ENCODE measurements around the gene C14orf180. TPM values are rescaled to one million over a fixed set of nuclear protein-coding genes. Genes with fewer than 3 reads are reported as not detected.

The C14orf180 gene
- total RNA-seq, 3 donors from 2014 or later (not counting 1 experiment from before 2014, with no cell fraction given) = not detected

GRCh38 chr14:104564744-104565679, 14.6 kb upstream of the C14orf180 start:
- Histone ChIP-seq H3K4me3 (ENCODE audit: low read length) (no peak overlapping the region), H3K36me3 (ENCODE audit: control insufficient read depth, insufficient read depth, low read length) (no peaks in the 10 kb centered on the region), H3K4me1 (ENCODE audit: control insufficient read depth, insufficient read depth, low read length) (peaks cover 6% of the 10 kb centered on the region), H3K27ac (ENCODE audit: low read length) (no peak overlapping the region), H3K9me3 (ENCODE audit: control insufficient read depth, insufficient read depth, low read length) (no peaks in the 10 kb centered on the region), H3K27me3 (ENCODE audit: control insufficient read depth, insufficient read depth, low read length) (peaks cover 2% of the 10 kb centered on the region)
- no peak for TF ChIP-seq CTCF (IDR thresholded peaks at IDR 0.05)
- H3K4me1 Mint-ChIP-seq = peaks cover 0 to 6% of the 10 kb centered on the region in 2 donors
- ATAC-seq = no peak
- H3K27ac Mint-ChIP-seq = no peak overlapping the region
- H3K9me3 Mint-ChIP-seq = no peaks in the 10 kb centered on the region
- WGBS (ENCODE audit: insufficient coverage) = 82% methylated on average over 30 of the region's 30 CpGs
- DNase-seq = no peak
- H3K36me3 Mint-ChIP-seq = no peaks in the 10 kb centered on the region
- peaks cover 0 to 6% of the 10 kb centered on the region in 2 donors for H3K27me3 Mint-ChIP-seq (ENCODE audit: low read depth in 2 of 2)
- H3K4me3 Mint-ChIP-seq = no peak overlapping the region
- intact Hi-C loops (cut with micrococcal nuclease) = loop anchor here (1.0 to 5.0 kb wide), 3 partner anchors 428 to 487 kb away; no protein-coding TSS in a partner anchor

GRCh38 chr14:104567141-104567956, 12.2 kb upstream of the C14orf180 start:
- ATAC-seq (no peak), DNase-seq (no peak)
- Mint-ChIP-seq H3K4me1 (peaks cover 0 to 6% of the 10 kb centered on the region in 2 donors), H3K27ac (no peak overlapping the region), H3K9me3 (no peaks in the 10 kb centered on the region), H3K4me3 (no peak overlapping the region), H3K27me3 (ENCODE audit: low read depth in 2 of 2) (peaks cover 0 to 6% of the 10 kb centered on the region in 2 donors), H3K36me3 (no peaks in the 10 kb centered on the region)
- no peaks in the 10 kb centered on the region for H3K36me3 ChIP-seq (ENCODE audit: control insufficient read depth, insufficient read depth, low read length)
- peaks cover 2% of the 10 kb centered on the region for H3K27me3 ChIP-seq (ENCODE audit: control insufficient read depth, insufficient read depth, low read length)
- peaks cover 6% of the 10 kb centered on the region for H3K4me1 ChIP-seq (ENCODE audit: control insufficient read depth, insufficient read depth, low read length)
- H3K4me3 ChIP-seq (ENCODE audit: low read length) = no peak overlapping the region
- H3K27ac ChIP-seq (ENCODE audit: low read length) = no peak overlapping the region
- H3K9me3 ChIP-seq (ENCODE audit: control insufficient read depth, insufficient read depth, low read length) = no peaks in the 10 kb centered on the region
- no peak for TF ChIP-seq CTCF (IDR thresholded peaks at IDR 0.05)
- intact Hi-C loops (cut with micrococcal nuclease) = no loop called here
- WGBS (ENCODE audit: insufficient coverage) = 69% methylated on average over 27 of the region's 27 CpGs

GRCh38 chr14:104567957-104568225, 11.7 kb upstream of the C14orf180 start:
- Histone ChIP-seq H3K36me3 (ENCODE audit: control insufficient read depth, insufficient read depth, low read length) (no peaks in the 10 kb centered on the region), H3K4me3 (ENCODE audit: low read length) (no peak overlapping the region), H3K27me3 (ENCODE audit: control insufficient read depth, insufficient read depth, low read length) (peaks cover 2% of the 10 kb centered on the region), H3K9me3 (ENCODE audit: control insufficient read depth, insufficient read depth, low read length) (no peaks in the 10 kb centered on the region), H3K27ac (ENCODE audit: low read length) (no peak overlapping the region), H3K4me1 (ENCODE audit: control insufficient read depth, insufficient read depth, low read length) (peaks cover 6% of the 10 kb centered on the region)
- DNase-seq (no peak), ATAC-seq (no peak)
- no peaks in the 10 kb centered on the region for H3K9me3 Mint-ChIP-seq
- TF ChIP-seq CTCF (IDR thresholded peaks at IDR 0.05) = no peak
- no peak overlapping the region for H3K4me3 Mint-ChIP-seq
- H3K27ac Mint-ChIP-seq = no peak overlapping the region
- peaks cover 0 to 6% of the 10 kb centered on the region in 2 donors for H3K27me3 Mint-ChIP-seq (ENCODE audit: low read depth in 2 of 2)
- intact Hi-C loops (cut with micrococcal nuclease) = no loop called here
- H3K4me1 Mint-ChIP-seq = peaks cover 0 to 6% of the 10 kb centered on the region in 2 donors
- H3K36me3 Mint-ChIP-seq = no peaks in the 10 kb centered on the region
- 75% methylated on average over 9 of the region's 9 CpGs for WGBS (ENCODE audit: insufficient coverage)
